Neural progenitor cell (in vitro differentiated cells): ENCODE measurements around the gene CBR3. TPM values are rescaled to one million over a fixed set of nuclear protein-coding genes. Genes with fewer than 3 reads are reported as not detected.

Experiments used
- DNase-seq: peaks from one replicate; pipeline ENCODE4 v3.0.0-alpha.2; 2016; ENCODE audit warnings: low spot score
- H2AFZ ChIP-seq: fragments of 200-600 bp; sonication (generic); replicated peaks from 2 replicates; pipeline ENCODE4 v1.6.1; 2016; ENCODE audit warnings: antibody characterized with exemption
- H3F3A ChIP-seq: fragments of 200-600 bp; sonication (generic); 2 replicates; pipeline ENCODE4 v1.6.1; 2016; ENCODE audit warnings: antibody characterized with exemption, low read depth
- H3K27ac ChIP-seq: fragments of 200-600 bp; sonication (generic); 2 replicates; pipeline ENCODE4 v1.5.1; 2016; ENCODE audit warnings: mild to moderate bottlenecking
- H3K27me3 ChIP-seq: fragments of 200-600 bp; sonication (generic); 2 replicates; pipeline ENCODE4 v1.6.1; 2016; ENCODE audit warnings: mild to moderate bottlenecking, moderate library complexity
- H3K36me3 ChIP-seq: fragments of 200-600 bp; sonication (generic); 2 replicates; pipeline ENCODE4 v1.5.1; 2016
- H3K4me1 ChIP-seq: fragments of 200-600 bp; sonication (generic); 2 replicates; pipeline ENCODE4 v1.6.1; 2016; ENCODE audit warnings: mixed run types
- H3K4me2 ChIP-seq: fragments of 200-600 bp; sonication (generic); 2 replicates; pipeline ENCODE4 v1.6.1; 2016
- H3K4me3 ChIP-seq: fragments of 200-600 bp; sonication (generic); 2 replicates; pipeline ENCODE4 v1.5.1; 2016
- H3K79me2 ChIP-seq: fragments of 200-600 bp; sonication (generic); 2 replicates; pipeline ENCODE4 v1.6.1; 2016; ENCODE audit warnings: low read depth
- H3K9ac ChIP-seq: fragments of 200-600 bp; sonication (generic); 2 replicates; pipeline ENCODE4 v1.6.1; 2016
- H3K9me3 ChIP-seq: fragments of 200-600 bp; sonication (generic); 2 replicates; pipeline ENCODE4 v1.5.1; 2016; ENCODE audit warnings: low read depth
- H4K20me1 ChIP-seq: fragments of 200-600 bp; sonication (generic); 2 replicates; pipeline ENCODE4 v1.6.1; 2016; ENCODE audit warnings: low read depth
- H3K27ac Mint-ChIP-seq: 3 replicates; pipeline ENCODE4 v1.8.0; 2021; ENCODE audit warnings: mixed read lengths
- H3K27me3 Mint-ChIP-seq: 2 replicates; pipeline ENCODE4 v1.8.0; 2022; ENCODE audit warnings: low read depth, mild to moderate bottlenecking, inconsistent platforms, moderate library complexity, mixed read lengths; ENCODE audit not compliant: insufficient read depth
- H3K36me3 Mint-ChIP-seq: 3 replicates; pipeline ENCODE4 v1.8.0; 2021; ENCODE audit warnings: mixed read lengths
- H3K4me1 Mint-ChIP-seq: 3 replicates; pipeline ENCODE4 v1.8.0; 2021; ENCODE audit warnings: mixed read lengths
- H3K4me3 Mint-ChIP-seq: 3 replicates; pipeline ENCODE4 v1.8.0; 2021; ENCODE audit warnings: mild to moderate bottlenecking, moderate library complexity, mixed read lengths
- H3K9me3 Mint-ChIP-seq: 3 replicates; pipeline ENCODE4 v1.8.0; 2020; ENCODE audit warnings: mixed read lengths
- EZH2 ChIP-seq: fragments of 200-600 bp; sonication (generic); IDR thresholded peaks from 2 replicates; pipeline ENCODE4 v1.6.1; 2017; ENCODE audit warnings: antibody characterized with exemption, mild to moderate bottlenecking, moderate library complexity
- EZH2phosphoT487 ChIP-seq: fragments of 200-600 bp; sonication (generic); IDR thresholded peaks from 2 replicates; pipeline ENCODE4 v1.6.1; 2017; ENCODE audit warnings: antibody characterized with exemption
- total RNA-seq: library from RNA; depleted of rRNA; stranded (reverse); fragments of >200 nt; gene quantifications from 2 replicates; pipeline ENCODE4 v1.2.3, GENCODE V29; 2015; ENCODE audit warnings: low replicate concordance
- TF ChIP-seq, protein P1 (sequence below): fragments of 200-600 bp; sonication (generic); IDR thresholded peaks from 2 replicates; pipeline ENCODE4 v1.5.1; 2017; ENCODE audit warnings: antibody characterized with exemption, mild to moderate bottlenecking

The CBR3 gene
- total RNA-seq, 1 donor from 2014 or later = not detected

DNA sequence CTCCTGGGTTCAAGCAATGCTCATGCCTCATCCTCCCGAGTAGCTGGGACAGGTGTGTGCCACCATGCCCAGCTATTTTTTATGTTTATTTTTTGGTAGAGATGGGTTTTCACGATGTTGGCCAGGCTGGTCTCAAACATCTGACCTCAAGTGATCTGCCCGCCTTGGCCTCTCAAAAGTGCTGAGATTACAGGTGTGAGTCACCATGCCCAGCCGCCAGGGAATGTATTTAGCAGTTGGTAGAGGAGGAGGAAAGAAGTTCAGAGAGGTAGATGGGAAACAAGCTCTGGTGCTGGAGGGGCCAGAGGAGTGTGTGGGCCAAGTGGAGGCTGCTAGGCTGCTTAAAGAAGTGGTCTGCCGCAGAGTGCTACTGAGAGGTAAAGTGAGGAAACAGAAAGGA is 27.8 kb downstream of the CBR3 start:
- DNase-seq = no peak
- H3K27ac Mint-ChIP-seq = no peak overlapping the region
- Histone ChIP-seq H3K27ac (no peak overlapping the region), H3K27me3 (peaks cover 8% of the 10 kb centered on the region), H3K79me2 (no peaks in the 10 kb centered on the region), H3F3A (no peaks in the 10 kb centered on the region), H3K4me2 (no peak overlapping the region), H2AFZ (no peak overlapping the region), H3K36me3 (no peaks in the 10 kb centered on the region), H3K9ac (no peak overlapping the region), H3K4me3 (no peak overlapping the region), H3K4me1 (peaks cover 5% of the 10 kb centered on the region), H4K20me1 (peaks cover 15% of the 10 kb centered on the region), H3K9me3 (no peaks in the 10 kb centered on the region)
- no peak overlapping the region for H3K4me3 Mint-ChIP-seq
- peaks cover 24% of the 10 kb centered on the region for H3K4me1 Mint-ChIP-seq
- TF ChIP-seq, protein P1, sequence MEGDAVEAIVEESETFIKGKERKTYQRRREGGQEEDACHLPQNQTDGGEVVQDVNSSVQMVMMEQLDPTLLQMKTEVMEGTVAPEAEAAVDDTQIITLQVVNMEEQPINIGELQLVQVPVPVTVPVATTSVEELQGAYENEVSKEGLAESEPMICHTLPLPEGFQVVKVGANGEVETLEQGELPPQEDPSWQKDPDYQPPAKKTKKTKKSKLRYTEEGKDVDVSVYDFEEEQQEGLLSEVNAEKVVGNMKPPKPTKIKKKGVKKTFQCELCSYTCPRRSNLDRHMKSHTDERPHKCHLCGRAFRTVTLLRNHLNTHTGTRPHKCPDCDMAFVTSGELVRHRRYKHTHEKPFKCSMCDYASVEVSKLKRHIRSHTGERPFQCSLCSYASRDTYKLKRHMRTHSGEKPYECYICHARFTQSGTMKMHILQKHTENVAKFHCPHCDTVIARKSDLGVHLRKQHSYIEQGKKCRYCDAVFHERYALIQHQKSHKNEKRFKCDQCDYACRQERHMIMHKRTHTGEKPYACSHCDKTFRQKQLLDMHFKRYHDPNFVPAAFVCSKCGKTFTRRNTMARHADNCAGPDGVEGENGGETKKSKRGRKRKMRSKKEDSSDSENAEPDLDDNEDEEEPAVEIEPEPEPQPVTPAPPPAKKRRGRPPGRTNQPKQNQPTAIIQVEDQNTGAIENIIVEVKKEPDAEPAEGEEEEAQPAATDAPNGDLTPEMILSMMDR = no peak
- TF ChIP-seq EZH2phosphoT487 (no peak), EZH2 (no peak)
- H3K9me3 Mint-ChIP-seq = peaks cover 2% of the 10 kb centered on the region
- peaks cover 6% of the 10 kb centered on the region for H3K36me3 Mint-ChIP-seq
- peaks cover 12% of the 10 kb centered on the region for H3K27me3 Mint-ChIP-seq

GRCh38 chr21:36163750-36164741 is 29.2 kb downstream of the CBR3 start:
- Histone ChIP-seq H3K4me2 (no peak overlapping the region), H3K27me3 (no peaks in the 10 kb centered on the region), H3K27ac (no peak overlapping the region), H3K4me3 (no peak overlapping the region), H3K9ac (no peak overlapping the region), H2AFZ (no peak overlapping the region), H3K36me3 (no peaks in the 10 kb centered on the region), H3F3A (no peaks in the 10 kb centered on the region), H3K79me2 (no peaks in the 10 kb centered on the region), H3K4me1 (peaks cover 5% of the 10 kb centered on the region), H3K9me3 (no peaks in the 10 kb centered on the region), H4K20me1 (peaks cover 15% of the 10 kb centered on the region)
- Mint-ChIP-seq H3K4me1 (peaks cover 20% of the 10 kb centered on the region), H3K9me3 (peaks cover 2% of the 10 kb centered on the region), H3K27me3 (peaks cover 14% of the 10 kb centered on the region), H3K27ac (no peak overlapping the region), H3K4me3 (no peak overlapping the region), H3K36me3 (peaks cover 9% of the 10 kb centered on the region)
- DNase-seq = no peak
- TF ChIP-seq EZH2 (no peak), EZH2phosphoT487 (no peak)
- TF ChIP-seq, protein P1 = no peak

GRCh38 chr21:36165356-36165755 is 30.5 kb downstream of the CBR3 start:
- no peaks in the 10 kb centered on the region for H3F3A ChIP-seq
- TF ChIP-seq, protein P1 = no peak
- TF ChIP-seq EZH2 (no peak), EZH2phosphoT487 (no peak)
- H3K4me3 Mint-ChIP-seq = no peak overlapping the region
- H3K4me1 ChIP-seq = peaks cover 5% of the 10 kb centered on the region
- no peak overlapping the region for H3K27ac Mint-ChIP-seq
- H2AFZ ChIP-seq = no peak overlapping the region
- H4K20me1 ChIP-seq = peaks cover 15% of the 10 kb centered on the region
- H3K4me2 ChIP-seq = no peak overlapping the region
- H3K36me3 Mint-ChIP-seq = peaks cover 15% of the 10 kb centered on the region
- no peak overlapping the region for H3K4me3 ChIP-seq
- no peak overlapping the region for H3K9ac ChIP-seq
- H3K27ac ChIP-seq = no peak overlapping the region
- H3K36me3 ChIP-seq = no peaks in the 10 kb centered on the region
- peaks cover 12% of the 10 kb centered on the region for H3K27me3 Mint-ChIP-seq
- H3K79me2 ChIP-seq = no peaks in the 10 kb centered on the region
- H3K27me3 ChIP-seq = no peaks in the 10 kb centered on the region
- peaks cover 20% of the 10 kb centered on the region for H3K4me1 Mint-ChIP-seq
- H3K9me3 Mint-ChIP-seq = peaks cover 2% of the 10 kb centered on the region
- H3K9me3 ChIP-seq = no peaks in the 10 kb centered on the region
- no peak for DNase-seq
